ENCODE data around the gene RPL7A. TPM values are rescaled to one million over a fixed set of nuclear protein-coding genes. Genes with fewer than 3 reads are reported as not detected.

RPL7A gene
- total RNA-seq, 4 donors from 2014 or later, result 1,385 to 2,320 (median 1,660) TPM

GRCh38 chr9:133396952-133397351 lies 48.9 kb downstream of the RPL7A start:
- H3K4me1 ChIP-seq, result no peaks in the 10 kb centered on the region
- H3K27me3 ChIP-seq, result peaks cover 50% of the 10 kb centered on the region
- WGBS, 2 donors (ENCODE audit: low coverage in 1 of 2), result 71% methylated on average over 1 of the region's 14 CpGs; no CpG with 5 or more reads in 1 of the 2 donors
- no peak overlapping the region for H3K4me3 ChIP-seq
- H3K9me3 ChIP-seq, result no peaks in the 10 kb centered on the region
- H3K27ac ChIP-seq, result no peak overlapping the region
- peaks cover 0 to 11% of the 10 kb centered on the region in 2 donors for H3K36me3 ChIP-seq
- ATAC-seq, result no peak
- TF ChIP-seq CTCF (IDR thresholded peaks at IDR 0.05) (no peak), POLR2AphosphoS5 (IDR thresholded peaks at IDR 0.05) (no peak), EP300 (IDR thresholded peaks at IDR 0.05) (no peak), POLR2A (IDR thresholded peaks at IDR 0.05) (no peak)

- no peaks in the 10 kb centered on the region for H3K4me1 ChIP-seq
These were observed 49.4 kb downstream of the RPL7A start for GRCh38 chr9:133397370-133397769.

GRCh38 chr9:133397895-133398294 lies 49.9 kb downstream of the RPL7A start:
- no peak for TF ChIP-seq POLR2AphosphoS5 (IDR thresholded peaks at IDR 0.05)
- no peak for TF ChIP-seq POLR2A (IDR thresholded peaks at IDR 0.05)
- no peak for TF ChIP-seq CTCF (IDR thresholded peaks at IDR 0.05)
- TF ChIP-seq EP300 (IDR thresholded peaks at IDR 0.05), result no peak
- no peak overlapping the region for H3K4me3 ChIP-seq
- no peaks in the 10 kb centered on the region for H3K4me1 ChIP-seq
- WGBS, 2 donors (ENCODE audit: low coverage in 1 of 2), result 40% methylated on average over 1 of the region's 9 CpGs; no CpG with 5 or more reads in 1 of the 2 donors
- H3K9me3 ChIP-seq, result no peaks in the 10 kb centered on the region
- no peak overlapping the region for H3K27ac ChIP-seq
- H3K36me3 ChIP-seq, result peaks cover 0 to 21% of the 10 kb centered on the region in 2 donors
- H3K27me3 ChIP-seq, result peaks cover 42% of the 10 kb centered on the region
- no peak for ATAC-seq

More at GRCh38 chr9:133397370-133397769, 49.4 kb downstream of the RPL7A start:
- Histone ChIP-seq H3K4me3 (no peak overlapping the region), H3K27me3 (peaks cover 46% of the 10 kb centered on the region), H3K9me3 (no peaks in the 10 kb centered on the region), H3K36me3 (peaks cover 0 to 15% of the 10 kb centered on the region in 2 donors), H3K27ac (no peak overlapping the region)
- no peak for TF ChIP-seq POLR2AphosphoS5 (IDR thresholded peaks at IDR 0.05)
- WGBS, 2 donors (ENCODE audit: low coverage in 1 of 2), result 58 to 79% methylated on average over 2 to 6 of the region's 6 CpGs
- ATAC-seq, result no peak

GRCh38 chr9:133400292-133400691 lies 52.3 kb downstream of the RPL7A start:
- ATAC-seq, result no peak
- H3K27ac ChIP-seq, result no peak overlapping the region

More at GRCh38 chr9:133400292-133400691, 52.3 kb downstream of the RPL7A start:
- H3K9me3 ChIP-seq, result no peaks in the 10 kb centered on the region
- H3K4me1 ChIP-seq, result no peaks in the 10 kb centered on the region
- no CpG with 5 or more reads among the region's 12 CpGs for WGBS, 2 donors (ENCODE audit: low coverage in 1 of 2)
- H3K4me3 ChIP-seq, result no peak overlapping the region
- TF ChIP-seq POLR2A (IDR thresholded peaks at IDR 0.05) (no peak), POLR2AphosphoS5 (IDR thresholded peaks at IDR 0.05) (no peak), EP300 (IDR thresholded peaks at IDR 0.05) (no peak), CTCF (IDR thresholded peaks at IDR 0.05) (no peak)
- peaks cover 0 to 36% of the 10 kb centered on the region in 2 donors for H3K36me3 ChIP-seq
- peaks cover 18% of the 10 kb centered on the region for H3K27me3 ChIP-seq

Small RNA genes within 50 kb of the gene (small RNA-seq; reads per million reads assigned to genes)
- gene RF00019 (0 reads per million in 4 donors), gene SNORD24 (0 reads per million in 4 donors), gene SNORD36A (0 reads per million in 4 donors), gene SNORD36B (0 reads per million in 4 donors), gene SNORD36C (0 reads per million in 4 donors)

Other genes with a start within 250 kb of the RPL7A start
- gene RALGDS, start 227.0 kb upstream of the RPL7A start, total RNA-seq, result 10 to 100 TPM; 44.8 to 53.0 (median 49.8) TPM
- 10 to 100 TPM; 11.3 to 18.0 (median 15.6) TPM for gene GBGT1, start 184.3 kb upstream of the RPL7A start, total RNA-seq
- gene OBP2B, start 139.0 kb upstream of the RPL7A start, total RNA-seq, result not detected
- 1 to 10 TPM in 2 of 4 donors, under 1 TPM in 2; 0.47 to 10.0 (median 0.91) TPM for gene ABO, start 73.0 kb upstream of the RPL7A start, total RNA-seq
- 10 to 100 TPM; 22.5 to 36.3 (median 25.8) TPM for gene SURF6, start 12.0 kb upstream of the RPL7A start, total RNA-seq
- 10 to 100 TPM; 25.1 to 47.3 (median 37.8) TPM for gene MED22, start 87 bp upstream of the RPL7A start, total RNA-seq
- gene SURF1, start 8.3 kb downstream of the RPL7A start, total RNA-seq, result 10 to 100 TPM; 46.0 to 53.4 (median 49.8) TPM
- 10 to 100 TPM; 11.2 to 16.3 (median 15.3) TPM for gene SURF2, start 8.3 kb downstream of the RPL7A start, total RNA-seq
- 100 to 1,000 TPM in 3 of 4 donors, 10 to 100 TPM in 1; 78.1 to 139 (median 108) TPM for gene SURF4, start 27.8 kb downstream of the RPL7A start, total RNA-seq
- 1 to 10 TPM in 1 of 4 donors, under 1 TPM in 1, not detected in 2; 0.93 to 1.3 TPM for gene STKLD1, start 28.1 kb downstream of the RPL7A start, total RNA-seq
- 10 to 100 TPM; 11.2 to 29.9 (median 18.1) TPM for gene REXO4, start 69.8 kb downstream of the RPL7A start, total RNA-seq
- 1 to 10 TPM in 3 of 4 donors, under 1 TPM in 1; 0.94 to 2.7 (median 2.1) TPM for gene ADAMTS13, start 74.1 kb downstream of the RPL7A start, total RNA-seq
- gene CACFD1, start 111.8 kb downstream of the RPL7A start, total RNA-seq, result 10 to 100 TPM; 15.3 to 22.3 (median 16.0) TPM
- 10 to 100 TPM in 1 of 4 donors, 1 to 10 TPM in 3; 1.7 to 11.8 (median 5.2) TPM for gene SLC2A6, start 130.9 kb downstream of the RPL7A start, total RNA-seq
- gene MYMK, start 176.7 kb downstream of the RPL7A start, total RNA-seq, result not detected
- gene ADAMTSL2, start 186.5 kb downstream of the RPL7A start, total RNA-seq, result 1 to 10 TPM; 2.0 to 5.8 (median 3.1) TPM